GM18868 (cell line): ENCODE data around the gene DKC1.
"Not testable (repeated sequence)": the region's sequence is repeated elsewhere in the genome, so short reads cannot be mapped to it uniquely, and the experiment has no call there.

Experiments
- ATAC-seq: cut with Tn5 transposase; IDR thresholded peaks from one replicate; pipeline ENCODE4 v1.9.1; 2021; ENCODE audit warnings: mild to moderate bottlenecking, moderate library complexity; ENCODE audit not compliant: unreplicated experiment

Gene DKC1

GRCh38 chrX:154785716-154786115, 23.1 kb downstream of the DKC1 start:
- no peak for ATAC-seq

- ATAC-seq, result no peak
Measured at GRCh38 chrX:154791467-154791866, 28.8 kb downstream of the DKC1 start.

- no peak for ATAC-seq
Measured at GRCh38 chrX:154791939-154792338, 29.3 kb downstream of the DKC1 start.

GRCh38 chrX:154793084-154793795, 30.6 kb downstream of the DKC1 start:
- no peak for ATAC-seq

GRCh38 chrX:154795016-154795415, 32.4 kb downstream of the DKC1 start:
- ATAC-seq, result no peak

GRCh38 chrX:154797006-154797405, 34.3 kb downstream of the DKC1 start:
- no peak for ATAC-seq

- ATAC-seq, result no peak
Measured at GRCh38 chrX:154799556-154800348, 37.1 kb downstream of the DKC1 start.

GRCh38 chrX:154800478-154801210, 38.0 kb downstream of the DKC1 start:
- no peak for ATAC-seq

GRCh38 chrX:154802947-154803346, 40.3 kb downstream of the DKC1 start:
- no peak for ATAC-seq

- no peak for ATAC-seq
Measured at GRCh38 chrX:154804261-154804956, 41.7 kb downstream of the DKC1 start.

GRCh38 chrX:154804957-154805695, 42.5 kb downstream of the DKC1 start, which contains the start of gene MPP1:
Gene MPP1, minus strand, starts transcription at chrX:154805485. Its CDS starts 112 bp downstream, at chrX:154805373.
- peak; percentile 96 for ATAC-seq

- ATAC-seq, result no peak
Measured at GRCh38 chrX:154805696-154806091, 43.0 kb downstream of the DKC1 start.

GRCh38 chrX:154806837-154807501, 44.3 kb downstream of the DKC1 start:
- no peak for ATAC-seq

- ATAC-seq, result no peak
Measured at GRCh38 chrX:154809939-154810665, 47.4 kb downstream of the DKC1 start.

GRCh38 chrX:154812341-154813101, 49.9 kb downstream of the DKC1 start:
- ATAC-seq, result no peak

GRCh38 chrX:154813801-154814200, 51.1 kb downstream of the DKC1 start:
- ATAC-seq, result no peak

GRCh38 chrX:154815274-154815818, 52.7 kb downstream of the DKC1 start:
- no peak for ATAC-seq

- not testable (repeated sequence) for ATAC-seq
Measured at GRCh38 chrX:154816326-154816898, 53.7 kb downstream of the DKC1 start.
